ENCODE results near the gene HADH. TPM values are rescaled to one million over a fixed set of nuclear protein-coding genes. Genes with fewer than 3 reads are reported as not detected.

HADH gene
- total and polyA plus RNA-seq, 9 donors = 45.4 to 117 (median 62.5) TPM

- DNase-seq = no peak
- WGBS, 3 donors = 87 to 88% (median 88%) methylated on average over 9 of the region's 9 CpGs
- Histone ChIP-seq H3K4me1 (ENCODE audit: insufficient read depth) (no peaks in the 10 kb centered on the region), H3K36me3 (no peaks in the 10 kb centered on the region), H3K9me3 (no peaks in the 10 kb centered on the region), H3K27ac (no peak overlapping the region), H3K27me3 (no peaks in the 10 kb centered on the region), H3K4me3 (no peak overlapping the region)
- no peak for TF ChIP-seq POLR2A (IDR thresholded peaks at IDR 0.05)
- TF ChIP-seq EP300 (IDR thresholded peaks at IDR 0.05) = no peak
- TF ChIP-seq CTCF (IDR thresholded peaks at IDR 0.05) = no peak
- intact Hi-C loops (cut with DNase I) = loop anchor here in 2 of 4 donors (10.0 kb wide), 2 partner anchors 536 to 546 kb away; no protein-coding TSS in a partner anchor
Observed at GRCh38 chr4:108029016-108029720, 39.5 kb downstream of the HADH start.

GRCh38 chr4:108029731-108030130 lies 40.0 kb downstream of the HADH start:
- no peaks in the 10 kb centered on the region for H3K9me3 ChIP-seq
- no peaks in the 10 kb centered on the region for H3K36me3 ChIP-seq
- 90 to 97% (median 97%) methylated on average over 5 of the region's 5 CpGs for WGBS, 3 donors
- H3K27ac ChIP-seq = no peak overlapping the region
- intact Hi-C loops (cut with DNase I) = loop anchor here in 2 of 4 donors (10.0 kb wide), 2 partner anchors 535 to 545 kb away; no protein-coding TSS in a partner anchor
- DNase-seq = no peak
- H3K4me3 ChIP-seq = no peak overlapping the region
- H3K27me3 ChIP-seq = no peaks in the 10 kb centered on the region
- no peaks in the 10 kb centered on the region for H3K4me1 ChIP-seq (ENCODE audit: insufficient read depth)
- TF ChIP-seq CTCF (IDR thresholded peaks at IDR 0.05) = no peak
- no peak for TF ChIP-seq EP300 (IDR thresholded peaks at IDR 0.05)
- TF ChIP-seq POLR2A (IDR thresholded peaks at IDR 0.05) = no peak

- Histone ChIP-seq H3K9me3 (no peaks in the 10 kb centered on the region), H3K27ac (no peak overlapping the region), H3K4me3 (no peak overlapping the region), H3K36me3 (no peaks in the 10 kb centered on the region), H3K4me1 (ENCODE audit: insufficient read depth) (no peaks in the 10 kb centered on the region), H3K27me3 (no peaks in the 10 kb centered on the region)
- TF ChIP-seq POLR2A (IDR thresholded peaks at IDR 0.05) (no peak), EP300 (IDR thresholded peaks at IDR 0.05) (no peak), CTCF (IDR thresholded peaks at IDR 0.05) (no peak)
- 89 to 92% (median 91%) methylated on average over 2 of the region's 2 CpGs for WGBS, 3 donors
- intact Hi-C loops (cut with DNase I) = no loop called here
- DNase-seq = no peak
Observed at GRCh38 chr4:108030332-108030731, 40.6 kb downstream of the HADH start.

- intact Hi-C loops (cut with DNase I) = no loop called here
- TF ChIP-seq CTCF (IDR thresholded peaks at IDR 0.05) (no peak), POLR2A (IDR thresholded peaks at IDR 0.05) (no peak), EP300 (IDR thresholded peaks at IDR 0.05) (no peak)
- H3K36me3 ChIP-seq = no peaks in the 10 kb centered on the region
- no peak for DNase-seq
- H3K27ac ChIP-seq = no peak overlapping the region
- no peaks in the 10 kb centered on the region for H3K9me3 ChIP-seq
- H3K4me3 ChIP-seq = no peak overlapping the region
- 95 to 99% (median 98%) methylated on average over 4 of the region's 4 CpGs for WGBS, 3 donors
- H3K4me1 ChIP-seq (ENCODE audit: insufficient read depth) = no peaks in the 10 kb centered on the region
- H3K27me3 ChIP-seq = no peaks in the 10 kb centered on the region
Observed at GRCh38 chr4:108031427-108032083, 41.9 kb downstream of the HADH start.
